Osteocyte (in vitro differentiated cells): ENCODE data around the gene OR1I1. TPM values are rescaled to one million over a fixed set of nuclear protein-coding genes. Genes with fewer than 3 reads are reported as not detected.
"Not testable (repeated sequence)": the region's sequence is repeated elsewhere in the genome, so short reads cannot be mapped to it uniquely, and the experiment has no call there.

Experiments used
- DNase-seq: peaks from one replicate; pipeline ENCODE4 v3.0.0; 2021; ENCODE audit warnings: mixed read lengths; ENCODE audit not compliant: unreplicated experiment; ENCODE audit errors: extremely low spot score
- H3K27ac Mint-ChIP-seq: one replicate; pipeline ENCODE4 v1.8.0; 2021; ENCODE audit warnings: mild to moderate bottlenecking, mixed read lengths; ENCODE audit not compliant: unreplicated experiment
- H3K27me3 Mint-ChIP-seq: one replicate; pipeline ENCODE4 v1.8.0; 2021; ENCODE audit warnings: mixed read lengths; ENCODE audit not compliant: unreplicated experiment
- H3K36me3 Mint-ChIP-seq: one replicate; pipeline ENCODE4 v1.8.0; 2021; ENCODE audit warnings: mixed read lengths; ENCODE audit not compliant: unreplicated experiment
- H3K4me1 Mint-ChIP-seq: one replicate; pipeline ENCODE4 v1.8.0; 2021; ENCODE audit warnings: mixed read lengths; ENCODE audit not compliant: unreplicated experiment
- H3K4me3 Mint-ChIP-seq: one replicate; pipeline ENCODE4 v1.8.0; 2021; ENCODE audit warnings: mild to moderate bottlenecking, moderate library complexity, mixed read lengths; ENCODE audit not compliant: unreplicated experiment
- H3K9me3 Mint-ChIP-seq: one replicate; pipeline ENCODE4 v1.8.0; 2021; ENCODE audit warnings: mixed read lengths; ENCODE audit not compliant: unreplicated experiment
- CTCF ChIP-seq: fragments of 200-600 bp; sonication (generic); IDR thresholded peaks from 2 replicates; pipeline ENCODE4 v1.5.0; 2021; ENCODE audit warnings: antibody characterized with exemption, mild to moderate bottlenecking, moderate library complexity
- total RNA-seq: library from RNA; stranded (reverse); gene quantifications from 2 replicates; pipeline ENCODE4 v1.2.1, GENCODE V29; 2021

The OR1I1 gene
- total RNA-seq, 1 donor from 2014 or later: not detected

GRCh38 chr19:15075806-15076205, 6.2 kb upstream of the OR1I1 start:
- no peak overlapping the region for H3K4me3 Mint-ChIP-seq
- peaks cover 18% of the 10 kb centered on the region for H3K27me3 Mint-ChIP-seq
- no peaks in the 10 kb centered on the region for H3K4me1 Mint-ChIP-seq
- H3K27ac Mint-ChIP-seq: no peak overlapping the region
- no peaks in the 10 kb centered on the region for H3K9me3 Mint-ChIP-seq
- no peak for DNase-seq
- no peaks in the 10 kb centered on the region for H3K36me3 Mint-ChIP-seq
- TF ChIP-seq CTCF: no peak

- not testable (repeated sequence) for H3K36me3 Mint-ChIP-seq, H3K4me3 Mint-ChIP-seq, DNase-seq, H3K27ac Mint-ChIP-seq, H3K9me3 Mint-ChIP-seq, H3K4me1 Mint-ChIP-seq
- H3K27me3 Mint-ChIP-seq: peaks cover 14% of the 10 kb centered on the region
Observed at GRCh38 chr19:15080002-15080401, 2.0 kb upstream of the OR1I1 start.

- no peak overlapping the region for H3K4me3 Mint-ChIP-seq
- H3K27ac Mint-ChIP-seq: no peak overlapping the region
- H3K36me3 Mint-ChIP-seq: no peaks in the 10 kb centered on the region
- DNase-seq: no peak
- H3K4me1 Mint-ChIP-seq: peaks cover 2% of the 10 kb centered on the region
- H3K27me3 Mint-ChIP-seq: peaks cover 34% of the 10 kb centered on the region
- H3K9me3 Mint-ChIP-seq: no peaks in the 10 kb centered on the region
- no peak for TF ChIP-seq CTCF
Observed at GRCh38 chr19:15087182-15087581, 5.2 kb downstream of the OR1I1 start.

GRCh38 chr19:15091918-15092753, 10.1 kb downstream of the OR1I1 start:
- H3K27me3 Mint-ChIP-seq: peaks cover 15% of the 10 kb centered on the region
- H3K4me3 Mint-ChIP-seq: no peak overlapping the region
- H3K9me3 Mint-ChIP-seq: no peaks in the 10 kb centered on the region
- no peaks in the 10 kb centered on the region for H3K36me3 Mint-ChIP-seq
- DNase-seq: no peak
- peak; percentile 71 for TF ChIP-seq CTCF
- peaks cover 2% of the 10 kb centered on the region for H3K4me1 Mint-ChIP-seq
- H3K27ac Mint-ChIP-seq: no peak overlapping the region

- no peaks in the 10 kb centered on the region for H3K36me3 Mint-ChIP-seq
- H3K27ac Mint-ChIP-seq: no peak overlapping the region
- H3K9me3 Mint-ChIP-seq: no peaks in the 10 kb centered on the region
- no peak for DNase-seq
- no peak overlapping the region for H3K4me3 Mint-ChIP-seq
- H3K4me1 Mint-ChIP-seq: peaks cover 2% of the 10 kb centered on the region
- no peak for TF ChIP-seq CTCF
- peaks cover 7% of the 10 kb centered on the region for H3K27me3 Mint-ChIP-seq
Observed at GRCh38 chr19:15093001-15093400, 11.0 kb downstream of the OR1I1 start.
